NCI-H510A (cell line): ENCODE measurements around the gene CARF.
"Not testable (repeated sequence)": the region's sequence is repeated elsewhere in the genome, so short reads cannot be mapped to it uniquely, and the experiment has no call there.

Experiments used
- DNase-seq: peaks from one replicate; lab custom pipeline; 2025; lab: John Stamatoyannopoulos, UW

The CARF gene

DNA sequence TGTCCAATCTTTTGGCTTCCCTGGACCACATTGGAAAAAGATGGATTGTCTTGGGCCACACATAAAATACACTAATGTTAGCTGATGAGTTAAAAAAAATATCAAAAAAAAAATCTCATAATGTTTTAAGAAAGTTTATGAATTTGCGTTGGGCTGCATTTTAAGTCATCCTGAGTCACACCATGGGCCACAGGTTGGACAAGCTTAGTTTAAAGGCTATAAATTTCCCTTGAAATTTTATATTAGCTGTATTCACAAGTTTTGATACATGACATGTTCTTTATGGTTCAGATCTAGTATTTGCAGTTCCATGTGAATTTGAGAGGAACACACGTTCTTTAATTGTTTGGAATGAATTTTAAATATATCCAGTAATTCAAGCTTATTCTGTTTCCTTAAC lies 21.9 kb downstream of the CARF start:
- no peak for DNase-seq

DNA sequence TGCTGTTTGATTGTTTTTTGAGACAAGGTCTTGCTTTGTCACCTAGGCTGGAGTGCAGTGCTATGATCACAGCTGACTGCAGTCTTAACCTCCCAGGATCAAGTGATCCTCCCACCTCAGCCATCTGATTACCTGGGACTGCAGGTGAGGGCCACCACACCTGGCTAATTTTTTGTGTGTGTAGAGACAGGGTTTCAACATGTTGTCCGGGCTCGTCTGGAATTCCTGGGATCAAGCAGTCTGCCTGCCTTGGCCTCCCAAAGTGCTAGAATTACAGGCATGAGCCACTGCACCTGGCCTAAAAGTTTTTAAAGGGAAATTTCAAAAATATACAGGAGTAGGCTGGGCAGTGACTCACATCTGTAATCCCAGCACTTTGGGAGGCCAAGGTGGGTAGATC lies 22.4 kb downstream of the CARF start:
- no peak for DNase-seq

DNA sequence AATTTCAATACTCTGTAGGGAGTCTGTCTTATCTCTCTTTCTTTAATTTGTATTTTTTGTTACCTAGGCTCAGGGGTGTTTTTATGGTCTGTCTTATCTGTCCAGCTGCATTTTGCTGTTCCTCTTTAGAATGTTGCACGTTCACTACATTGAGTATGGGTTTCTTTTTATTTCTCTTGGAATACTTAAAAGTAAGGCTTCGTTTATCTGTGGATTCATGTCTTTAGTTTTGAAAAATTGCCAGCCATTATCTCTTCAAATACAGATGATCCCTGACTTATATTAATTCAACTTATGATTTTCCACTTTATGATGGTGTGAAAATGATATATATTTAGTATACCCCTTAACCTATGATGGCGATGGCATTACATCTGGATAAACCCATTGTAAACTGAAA lies 26.9 kb downstream of the CARF start:
- DNase-seq = no peak

DNA sequence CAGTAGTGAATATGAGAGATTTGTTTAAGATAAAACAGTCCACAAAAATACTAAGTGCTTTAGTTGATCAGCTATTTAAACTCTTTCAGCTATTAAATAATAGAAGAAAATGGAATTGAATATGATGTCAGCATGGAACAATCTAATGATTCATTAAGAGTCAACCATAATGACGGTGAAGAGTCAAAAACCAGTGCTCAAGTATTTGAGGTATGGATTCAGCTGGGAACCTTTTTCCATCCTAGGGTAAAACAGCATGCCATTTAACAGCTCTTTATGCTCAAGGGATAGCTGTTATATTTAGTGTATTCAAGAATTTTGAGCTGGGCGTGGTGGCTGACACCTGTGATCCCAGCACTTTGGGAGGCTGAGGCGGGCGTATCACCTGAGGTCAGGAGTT lies 29.7 kb downstream of the CARF start:
- DNase-seq = no peak

DNA sequence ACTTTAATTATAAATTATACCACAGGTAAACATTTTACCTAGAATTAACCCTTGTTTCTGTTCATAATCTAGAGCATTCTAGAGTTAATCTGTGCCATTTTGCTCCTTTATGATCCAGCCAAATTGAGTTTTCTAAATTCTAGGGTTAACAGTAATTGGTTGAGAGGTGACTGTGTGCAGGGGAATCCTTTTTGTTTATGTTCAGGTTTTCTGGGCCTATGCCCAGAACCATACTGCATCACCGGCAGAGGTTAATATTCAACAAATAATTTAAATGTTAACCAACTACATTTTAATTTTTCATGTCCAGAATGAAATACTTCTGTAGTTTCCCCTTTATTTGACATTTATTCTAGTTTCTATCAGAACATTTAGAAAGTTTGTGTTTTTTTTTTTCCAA lies 32.3 kb downstream of the CARF start:
- no peak for DNase-seq

DNA sequence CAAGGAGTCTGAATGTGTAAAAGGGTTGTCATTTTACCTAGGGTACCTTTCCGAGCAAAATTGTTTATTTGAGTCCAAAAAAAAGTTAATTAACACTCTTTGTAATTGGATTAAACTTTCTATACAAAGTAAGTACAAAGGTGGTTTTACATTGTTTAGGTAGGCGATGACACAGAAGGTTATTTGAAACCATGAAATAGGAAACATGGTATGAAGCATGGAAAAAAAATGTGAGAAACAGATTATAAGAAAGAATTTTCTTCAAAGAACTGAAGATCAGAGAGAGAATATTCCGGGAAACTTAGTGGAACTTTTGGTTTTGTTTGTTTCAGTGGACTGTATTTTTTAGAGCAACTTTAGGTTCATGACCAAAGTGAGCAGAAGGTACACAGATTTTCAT lies 32.7 kb downstream of the CARF start:
- no peak for DNase-seq

DNA sequence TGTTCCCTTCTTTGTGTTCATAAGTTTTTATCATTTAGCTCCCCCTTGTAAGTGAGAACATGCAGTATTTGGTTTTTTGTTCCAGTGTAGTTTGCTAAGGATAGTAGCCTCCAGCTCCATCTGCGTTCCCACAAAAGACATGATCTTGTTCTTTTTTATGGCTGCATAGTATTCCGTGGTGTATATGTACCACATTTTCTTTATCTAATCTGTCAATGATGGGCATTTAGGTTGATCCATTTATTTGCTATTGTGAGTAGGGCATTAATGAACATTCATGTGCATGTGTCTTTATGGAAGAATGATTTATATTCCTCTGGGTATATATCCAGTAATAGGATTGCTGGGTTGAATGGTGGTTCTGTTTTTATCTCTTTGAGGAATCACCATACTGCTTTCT lies 33.4 kb downstream of the CARF start:
- DNase-seq = no peak

DNA sequence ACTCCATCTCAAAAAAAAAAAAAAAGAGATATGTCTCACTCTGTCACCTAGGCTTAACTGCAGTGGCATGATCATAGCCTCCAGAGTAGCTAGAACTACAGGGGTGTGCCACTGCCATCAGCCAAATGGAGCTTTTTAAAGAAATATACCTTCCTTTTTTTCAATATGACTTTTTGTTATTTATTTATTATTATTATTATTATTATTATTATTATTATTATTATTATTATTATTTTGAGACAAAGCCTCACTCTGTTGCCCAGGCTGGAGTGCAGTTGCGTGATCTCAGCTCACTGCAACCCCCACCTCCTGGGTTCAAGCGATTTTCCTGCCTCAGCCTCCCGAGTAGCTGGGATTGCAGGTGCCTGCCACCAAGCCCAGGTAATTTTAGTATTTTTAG lies 37.3 kb downstream of the CARF start:
- DNase-seq = not testable (repeated sequence)

DNA sequence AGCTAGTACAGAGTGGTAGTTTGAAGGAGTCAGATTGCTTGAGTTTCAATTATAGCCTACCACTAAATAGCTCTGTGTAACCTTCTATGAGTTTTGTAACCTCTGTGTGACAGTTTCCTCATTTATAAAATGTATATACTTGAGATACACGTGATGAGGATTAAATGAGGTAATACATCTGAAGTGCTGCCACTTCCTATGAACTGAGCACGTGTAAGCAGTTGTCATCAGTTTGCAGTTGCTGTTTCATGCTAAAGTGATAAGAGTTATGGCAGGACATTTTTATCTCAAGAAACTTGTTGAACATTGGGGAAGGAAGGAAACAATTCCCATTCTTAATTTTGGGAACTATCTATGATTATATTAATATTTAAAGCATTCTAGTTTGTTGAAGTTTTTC lies 38.5 kb downstream of the CARF start:
- DNase-seq = no peak

DNA sequence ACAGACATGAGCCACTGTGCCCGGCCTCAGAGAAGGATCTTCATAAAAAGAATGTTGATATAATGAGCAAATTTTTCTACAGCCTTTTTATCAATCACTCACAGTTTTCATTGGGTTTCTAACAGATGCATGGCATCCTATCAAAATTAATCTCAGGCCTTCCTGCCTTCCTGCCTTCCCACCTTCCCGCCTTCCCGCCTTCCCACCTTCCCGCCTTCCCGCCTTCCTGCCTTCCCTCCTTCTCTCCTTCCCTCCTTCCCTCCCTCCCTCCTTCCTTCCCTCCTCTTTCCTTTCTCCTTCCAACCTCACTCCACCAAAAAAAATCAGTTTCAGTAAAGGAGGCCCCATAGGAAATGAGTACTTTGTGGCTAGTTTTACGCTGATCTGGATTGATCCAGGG lies 48.4 kb downstream of the CARF start:
- DNase-seq = no peak

DNA sequence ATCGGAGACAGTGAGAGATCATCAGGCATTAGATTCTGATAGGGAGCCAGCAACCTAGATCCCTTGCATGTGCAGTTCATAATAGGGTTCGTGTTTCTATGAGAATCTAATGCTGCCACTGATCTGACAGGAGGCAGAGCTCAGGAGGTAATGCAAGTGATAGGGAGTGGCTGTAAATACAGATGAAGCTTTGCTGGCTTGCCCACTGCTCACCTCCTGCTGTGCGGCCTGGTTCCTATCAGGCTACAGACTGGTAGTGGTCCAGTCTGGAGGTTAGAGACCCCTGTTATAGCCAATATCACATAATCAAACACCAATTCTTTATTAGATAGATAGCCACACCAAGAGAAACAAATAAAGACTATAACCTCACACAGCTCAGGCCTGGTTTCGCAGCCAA lies 51.6 kb downstream of the CARF start:
- no peak for DNase-seq

DNA sequence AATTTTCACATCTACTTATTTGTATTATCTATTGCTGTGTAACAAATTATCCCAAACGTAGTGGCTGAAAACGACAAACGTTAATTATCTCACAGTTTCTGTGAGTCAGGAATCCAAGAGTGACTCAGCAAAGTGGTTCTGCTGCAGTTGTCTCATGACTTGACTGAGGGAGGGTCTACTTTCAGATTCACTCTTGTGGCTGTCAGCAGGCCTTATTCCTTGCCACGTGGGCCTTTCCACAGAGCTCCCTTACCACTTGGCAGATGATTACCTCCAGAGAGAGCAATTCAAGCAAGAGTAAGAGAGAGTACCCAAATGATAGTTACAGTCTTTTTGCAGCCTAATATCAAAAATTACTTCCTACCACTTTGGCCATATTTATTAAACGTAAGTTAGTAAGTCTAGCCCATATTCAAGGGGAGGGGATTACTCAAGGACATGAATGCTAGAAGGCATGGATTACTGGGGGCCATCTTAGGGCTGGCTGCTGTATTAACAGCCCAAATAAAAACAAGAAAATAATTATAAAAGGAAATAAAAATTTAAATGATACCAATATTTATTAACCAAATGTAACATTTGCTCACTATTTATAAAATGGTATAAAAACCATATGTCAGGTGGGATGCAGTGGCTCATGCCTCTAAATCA lies 53.9 kb downstream of the CARF start:
- no peak for DNase-seq

DNA sequence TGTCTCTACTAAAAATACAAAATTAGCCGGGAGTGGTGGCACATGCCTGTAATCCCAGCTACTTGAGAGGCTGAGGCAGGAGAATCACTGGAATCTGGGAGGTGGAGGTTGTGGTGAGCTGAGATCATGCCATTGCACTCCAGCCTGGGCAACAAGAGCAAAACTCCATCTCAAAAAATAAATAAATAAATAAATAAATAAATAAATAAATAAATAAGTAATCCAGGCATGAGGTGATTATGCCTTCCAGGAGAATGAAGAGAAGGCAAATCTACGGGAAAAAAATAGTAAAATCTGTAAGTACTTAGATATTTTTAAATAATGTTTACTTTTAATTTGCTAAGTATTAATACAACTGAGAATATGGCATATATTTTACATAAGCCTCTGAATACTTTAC lies 57.3 kb downstream of the CARF start:
- not testable (repeated sequence) for DNase-seq

DNA sequence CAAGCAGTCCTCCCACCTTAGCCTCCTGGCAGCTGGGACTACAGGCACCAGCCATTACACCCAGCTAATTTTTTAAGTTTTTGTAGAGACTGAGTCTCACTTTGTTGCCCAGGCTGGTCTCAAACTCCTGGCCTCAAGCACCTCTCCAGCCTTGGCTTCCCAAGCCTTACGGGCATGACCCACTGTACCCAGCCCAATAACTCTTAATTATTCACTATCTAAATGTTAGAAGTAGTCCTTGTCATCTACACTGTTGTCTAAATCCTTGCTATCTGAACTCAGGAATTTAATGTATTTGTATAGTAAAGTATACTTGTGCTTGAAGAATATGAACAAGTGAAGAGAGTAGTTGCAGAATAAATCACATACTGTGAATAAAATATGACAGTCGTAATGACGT lies 64.7 kb downstream of the CARF start:
- no peak for DNase-seq

DNA sequence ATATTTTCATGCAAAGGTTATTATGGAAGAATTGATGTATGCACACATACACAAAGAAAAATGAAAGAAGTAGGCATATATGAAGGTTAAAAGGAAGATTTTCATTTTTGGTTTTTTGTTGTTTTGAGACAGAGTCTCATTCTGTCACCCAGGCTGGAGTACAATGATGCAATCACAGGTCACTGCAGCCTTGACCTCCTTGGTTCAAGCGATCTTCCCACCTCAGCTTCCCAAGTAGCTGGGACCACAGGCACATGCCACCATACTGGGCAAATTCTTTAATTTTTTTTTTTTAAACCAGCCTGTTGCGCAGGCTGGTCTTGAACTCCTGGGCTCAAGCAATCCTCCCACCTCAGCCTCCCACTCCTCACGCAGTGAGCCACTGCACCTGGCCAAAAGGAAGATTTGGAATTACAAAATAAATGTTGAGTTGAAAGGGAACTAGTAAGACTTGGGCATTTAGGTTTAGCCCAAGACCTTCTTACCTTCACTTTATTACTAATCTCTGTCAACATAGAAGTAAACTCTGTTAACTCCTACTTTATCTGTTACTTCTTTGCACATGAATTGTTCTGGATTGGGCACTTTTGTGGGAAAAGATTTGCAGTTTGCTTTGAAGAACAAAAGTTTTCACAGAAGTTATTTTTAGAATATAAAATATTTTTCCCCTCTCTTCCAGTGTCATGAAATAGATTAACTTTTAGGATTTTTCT lies 70.9 kb downstream of the CARF start:
- no peak for DNase-seq

DNA sequence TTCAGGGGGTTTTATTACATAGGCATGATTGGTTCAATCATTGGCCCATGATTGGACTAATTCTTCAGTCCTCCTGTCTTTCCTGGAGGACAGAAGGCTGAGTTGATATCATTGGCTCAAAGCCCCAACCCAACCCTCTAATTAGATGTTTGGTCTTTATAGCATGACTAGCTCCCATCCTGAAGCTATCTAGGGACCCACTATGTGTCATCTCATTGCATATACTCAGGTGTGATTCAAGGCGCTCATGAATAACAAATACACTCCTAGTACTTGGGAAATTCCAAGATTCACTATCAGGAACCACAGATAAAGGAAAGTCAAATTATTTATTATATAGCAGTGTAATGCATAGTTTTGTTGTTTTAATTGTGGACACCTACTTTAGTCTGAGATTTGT lies 77.7 kb downstream of the CARF start:
- DNase-seq = no peak

DNA sequence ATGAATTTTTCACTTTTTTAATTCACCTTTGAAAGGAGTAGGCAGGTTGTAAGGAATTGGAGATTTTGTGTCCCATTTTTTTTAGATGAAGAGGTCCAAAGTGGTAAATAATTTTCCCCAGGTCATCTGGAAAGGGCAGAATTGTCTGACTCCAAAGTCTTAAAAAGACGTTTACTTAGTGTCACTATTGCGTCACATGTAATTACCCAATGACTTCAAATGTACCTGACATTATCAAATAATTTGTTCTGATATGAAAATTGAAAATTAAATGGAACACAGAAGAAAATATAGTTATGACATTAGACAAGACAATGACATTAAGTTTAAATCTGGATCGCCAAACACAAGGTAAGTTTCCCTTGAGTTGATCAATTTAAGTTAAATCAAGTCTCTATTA lies 78.4 kb downstream of the CARF start:
- no peak for DNase-seq

DNA sequence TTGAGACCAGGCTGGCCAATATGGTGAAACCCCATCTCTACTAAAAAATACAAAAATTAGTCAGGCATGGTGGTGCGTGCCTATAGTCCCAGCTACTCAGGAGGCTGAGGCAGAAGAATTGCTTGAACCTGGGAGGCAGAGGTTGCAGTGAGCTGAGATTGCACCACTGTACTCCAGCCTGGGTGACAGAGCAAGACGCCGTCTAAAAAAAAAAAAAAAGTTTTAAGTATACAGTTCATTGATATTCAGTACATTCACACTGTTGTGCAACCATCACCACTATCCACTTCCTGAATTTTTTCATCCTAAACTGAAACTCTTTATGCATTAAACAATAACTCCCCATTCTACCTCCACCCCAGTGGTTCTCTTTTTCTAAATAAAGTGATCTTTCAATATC lies 85.0 kb downstream of the CARF start:
- DNase-seq = not testable (repeated sequence)

DNA sequence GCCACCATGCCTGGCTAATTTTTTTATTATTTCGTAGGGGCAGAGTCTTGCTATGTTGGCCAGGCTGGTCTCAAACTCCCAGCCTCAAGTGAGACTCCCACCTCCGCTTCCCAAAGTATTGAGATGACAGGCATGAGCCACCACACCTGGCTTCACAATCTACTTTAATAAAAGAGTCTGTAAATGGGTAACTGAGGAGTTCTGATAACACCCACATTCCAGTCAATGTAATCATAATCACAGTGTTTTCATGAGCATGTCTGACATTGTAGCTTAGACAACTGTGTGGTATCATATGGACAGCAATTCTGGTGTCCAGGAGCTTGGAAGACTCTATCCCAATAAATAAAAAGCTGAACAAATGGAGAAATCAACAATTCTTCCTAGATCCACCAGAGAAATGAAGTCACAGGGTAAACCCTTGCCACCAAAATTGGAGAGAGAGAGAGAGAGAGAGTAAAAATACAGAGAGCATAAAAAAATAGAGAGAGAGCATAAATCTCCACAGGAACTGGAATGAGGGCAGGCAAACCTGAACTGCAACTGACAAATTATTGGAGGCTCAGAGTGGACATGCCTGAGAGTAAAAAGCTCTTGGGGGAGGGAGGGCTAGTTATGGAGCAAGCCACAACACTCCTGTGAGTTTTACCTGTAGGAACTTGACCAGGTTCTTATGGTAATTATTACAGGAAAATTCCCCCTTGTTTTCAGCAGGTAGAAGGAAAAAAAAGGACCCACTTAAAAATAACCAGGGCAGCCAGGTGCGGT lies 90.2 kb downstream of the CARF start:
- DNase-seq = no peak

DNA sequence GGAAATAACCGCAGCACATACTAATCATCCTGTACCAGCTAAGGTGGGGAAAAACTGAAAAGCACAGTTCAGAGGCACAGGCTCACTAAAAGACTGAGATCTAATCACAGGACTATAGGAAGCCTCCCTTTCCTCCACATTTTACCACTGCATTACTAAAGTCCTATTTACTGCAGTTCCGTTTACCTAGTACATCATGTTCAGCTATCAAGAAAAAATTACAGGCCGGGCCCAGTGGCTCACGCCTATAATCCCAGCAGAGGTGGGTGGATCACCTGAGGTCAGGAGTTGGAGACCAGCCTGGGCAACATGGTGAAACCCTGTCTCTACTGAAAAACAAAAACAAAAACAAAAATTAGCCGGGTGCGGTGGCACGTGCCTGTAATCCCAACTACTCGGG lies 91.6 kb downstream of the CARF start:
- DNase-seq = no peak

DNA sequence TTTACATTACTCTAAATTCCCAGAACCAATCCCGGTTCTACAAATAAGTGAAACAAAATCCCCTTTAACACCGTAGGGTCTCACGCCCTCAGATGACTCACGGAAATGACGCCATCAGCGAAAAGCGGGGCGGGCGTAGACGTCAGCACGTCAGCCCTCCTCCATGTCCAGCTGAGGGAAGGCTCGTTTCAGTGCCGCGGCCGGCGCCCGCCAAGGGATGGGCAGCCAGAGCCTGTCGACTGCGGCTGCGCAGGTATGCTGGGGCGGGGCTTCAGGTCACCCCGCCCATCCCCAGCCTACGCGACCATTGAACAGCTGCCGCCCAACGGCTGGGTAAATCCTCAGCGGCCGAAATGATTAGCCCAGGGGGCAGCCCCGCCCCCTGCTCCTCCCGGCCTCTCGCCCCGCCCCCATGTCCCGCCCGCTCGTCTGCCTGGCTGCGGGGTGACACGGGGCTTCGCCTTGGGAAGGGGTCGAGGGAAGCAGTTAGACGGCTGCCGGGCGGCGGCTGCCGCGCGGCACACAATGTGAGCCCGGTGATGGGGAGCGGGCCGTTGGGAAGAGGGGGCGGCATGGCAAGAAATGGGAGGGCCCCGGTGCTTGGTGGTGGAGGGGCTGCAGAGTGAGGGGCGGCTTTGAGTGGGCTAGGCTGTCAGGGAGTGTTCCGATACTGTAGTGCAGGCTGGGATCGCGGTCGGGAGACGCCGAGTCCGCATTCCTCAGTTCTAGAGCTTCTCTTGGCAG lies 102.6 kb downstream of the CARF start, which contains the start of gene NBEAL1:
Gene NBEAL1, plus strand, starts transcription at position 420 of the 744 bp plus-strand sequence. CDS start 1,510 bp downstream, outside the sequence.
- peak; percentile 92 for DNase-seq

DNA sequence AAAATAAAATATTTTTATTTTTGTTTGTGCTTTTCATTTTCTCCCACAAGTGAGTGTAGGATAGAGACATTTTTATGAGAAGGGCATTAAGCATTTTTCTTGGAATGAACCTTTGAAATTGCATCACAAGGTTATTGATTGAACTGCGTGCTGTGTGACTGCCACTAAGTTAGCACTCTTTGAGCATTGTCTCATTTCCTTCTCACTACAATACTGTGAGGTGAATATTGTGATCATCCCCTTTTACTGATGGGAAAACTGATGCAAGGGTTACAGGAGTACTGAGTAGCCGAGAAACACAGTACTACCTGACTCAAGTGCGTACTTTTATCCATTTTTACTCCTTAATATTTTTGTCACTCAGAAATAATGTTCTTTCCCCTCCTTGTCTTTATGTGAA lies 104.6 kb downstream of the CARF start:
- DNase-seq = no peak
